CD4-positive, CD25-positive, alpha-beta regulatory T cell (primary cell): ENCODE data around the gene NRL. TPM values are rescaled to one million over a fixed set of nuclear protein-coding genes. Genes with fewer than 3 reads are reported as not detected.
"Not testable (repeated sequence)": the region's sequence is repeated elsewhere in the genome, so short reads cannot be mapped to it uniquely, and the experiment has no call there.

ENCODE experiments used
- ATAC-seq, 2 donors: fragments of 150-1000 bp; cut with Tn5 transposase; one replicate each; pipeline ENCODE4 v1.10.0; 2021; ENCODE audit warnings: low read depth in 2 of 2, moderate number of reproducible peaks in 2 of 2, moderate library complexity in 1 of 2
- DNase-seq, 3 donors: peaks; one replicate each; pipeline versions ENCODE4 v3.0.0 to v3.0.0-alpha.2; 2012 to 2022; ENCODE audit warnings: mixed read lengths in 1 of 3
- H3K27ac ChIP-seq: one replicate; pipeline ENCODE4 v1.7.0; 2013; ENCODE audit warnings: mild to moderate bottlenecking, low read length; ENCODE audit not compliant: insufficient read depth, poor library complexity, severe bottlenecking
- H3K27me3 ChIP-seq: one replicate; pipeline ENCODE4 v1.7.0; 2013; ENCODE audit warnings: low read length; ENCODE audit not compliant: control insufficient read depth, insufficient read depth
- H3K36me3 ChIP-seq: one replicate; pipeline ENCODE4 v1.7.0; 2013; ENCODE audit warnings: mild to moderate bottlenecking, low read length, moderate library complexity; ENCODE audit not compliant: control insufficient read depth, insufficient read depth
- H3K4me1 ChIP-seq: 2 replicates; pipeline ENCODE4 v1.7.0; 2013; ENCODE audit warnings: mild to moderate bottlenecking, low read length; ENCODE audit not compliant: insufficient read depth, control insufficient read depth, poor library complexity, severe bottlenecking
- H3K4me3 ChIP-seq: one replicate; pipeline ENCODE4 v1.7.0; 2013; ENCODE audit warnings: low read depth, mild to moderate bottlenecking, low read length, moderate library complexity
- H3K9me3 ChIP-seq, 2 experiments: 1 replicate in 1 of 2; 2 replicates in 1 of 2; pipeline ENCODE4 v1.7.0; 2013; ENCODE audit warnings: low read length in 2 of 2, mild to moderate bottlenecking in 1 of 2, moderate library complexity in 1 of 2; ENCODE audit not compliant: control insufficient read depth in 2 of 2
- H3K27ac Mint-ChIP-seq, 3 donors: one replicate each; pipeline ENCODE4 v1.8.0; 2020 to 2022; ENCODE audit warnings: mild to moderate bottlenecking in 3 of 3, mixed read lengths in 3 of 3, moderate library complexity in 2 of 3
- H3K27me3 Mint-ChIP-seq: one replicate; pipeline ENCODE4 v1.8.0; 2022; ENCODE audit warnings: mild to moderate bottlenecking, mixed read lengths
- H3K36me3 Mint-ChIP-seq: one replicate; pipeline ENCODE4 v1.8.0; 2020; ENCODE audit warnings: mixed read lengths
- H3K4me1 Mint-ChIP-seq, 4 donors: one replicate each; pipeline ENCODE4 v1.8.0; 2020 to 2022; ENCODE audit warnings: mixed read lengths in 4 of 4, mild to moderate bottlenecking in 1 of 4
- H3K4me3 Mint-ChIP-seq, 4 donors: one replicate each; pipeline ENCODE4 v1.8.0; 2020 to 2022; ENCODE audit warnings: mild to moderate bottlenecking in 4 of 4, mixed read lengths in 4 of 4, moderate library complexity in 3 of 4
- H3K9me3 Mint-ChIP-seq, 7 donors: one replicate each; pipeline ENCODE4 v1.8.0; 2020 to 2022; ENCODE audit warnings: mixed read lengths in 7 of 7, mild to moderate bottlenecking in 3 of 7, moderate library complexity in 2 of 7
- polyA plus RNA-seq, 4 donors: library from polyadenylated mRNA; unstranded; fragments of 300-500 nt; fragmentation: Illumina TruSeq; gene quantifications; one replicate each; pipeline ENCODE4 v1.2.3, GENCODE V29; 2021
- total RNA-seq: library from RNA; stranded (reverse); gene quantifications from one replicate; pipeline ENCODE4 v1.2.3, GENCODE V29; 2022

Gene NRL
- total and polyA plus RNA-seq, 5 donors from 2014 or later: 1.9 to 2.9 (median 2.2) TPM

- Histone ChIP-seq H3K4me1 (peaks cover 14% of the 10 kb centered on the region), H3K36me3 (no peaks in the 10 kb centered on the region), H3K27me3 (peaks cover 5% of the 10 kb centered on the region), H3K27ac (no peak overlapping the region), H3K4me3 (no peak overlapping the region), H3K9me3 (no peaks in the 10 kb centered on the region)
- ATAC-seq (no peak), DNase-seq (no peak)
- Mint-ChIP-seq H3K4me3 (peak overlapping the region; percentile 83 to 90 (median 86)), H3K27ac (no peak overlapping the region), H3K4me1 (peaks cover 0 to 17% (median 8%) of the 10 kb centered on the region in 4 donors), H3K36me3 (no peaks in the 10 kb centered on the region), H3K27me3 (peaks cover 49% of the 10 kb centered on the region), H3K9me3 (peaks cover 0 to 2% (median 0%) of the 10 kb centered on the region in 7 donors)
Observed at GRCh38 chr14:24052656-24053547, 61.8 kb downstream of the NRL start.

GRCh38 chr14:24051789-24052655 lies 62.7 kb downstream of the NRL start, which contains the start of gene CARMIL3:
TSS of gene CARMIL3 (plus strand) at chr14:24052009. CDS start at chr14:24052154, 145 bp downstream.
- DNase-seq (peak; percentile 46 to 55 (median 55)), ATAC-seq (peak; percentile 62 to 67)
- Mint-ChIP-seq H3K9me3 (peaks cover 0 to 2% (median 0%) of the 10 kb centered on the region in 7 donors), H3K27ac (peak within 1 kb of the TSS in 2 of 3 donors; percentile 63 to 89), H3K4me3 (peak within 1 kb of the TSS; percentile 84 to 92 (median 90)), H3K36me3 (no peaks in the 10 kb centered on the region), H3K27me3 (peaks cover 48% of the 10 kb centered on the region), H3K4me1 (peaks cover 0 to 17% (median 8%) of the 10 kb centered on the region in 4 donors)
- Histone ChIP-seq H3K4me1 (peaks cover 14% of the 10 kb centered on the region), H3K36me3 (no peaks in the 10 kb centered on the region), H3K4me3 (no peak within 1 kb of the TSS), H3K9me3 (no peaks in the 10 kb centered on the region), H3K27ac (no peak within 1 kb of the TSS), H3K27me3 (peaks cover 5% of the 10 kb centered on the region)

GRCh38 chr14:24051176-24051788 lies 63.5 kb downstream of the NRL start:
- Histone ChIP-seq H3K27ac (no peak overlapping the region), H3K36me3 (no peaks in the 10 kb centered on the region), H3K27me3 (peaks cover 5% of the 10 kb centered on the region), H3K4me3 (no peak overlapping the region), H3K4me1 (peaks cover 14% of the 10 kb centered on the region), H3K9me3 (no peaks in the 10 kb centered on the region)
- peak overlapping the region; percentile 76 to 92 (median 82) for H3K4me3 Mint-ChIP-seq
- H3K4me1 Mint-ChIP-seq: peaks cover 0 to 17% (median 8%) of the 10 kb centered on the region in 4 donors
- peaks cover 0 to 2% (median 0%) of the 10 kb centered on the region in 7 donors for H3K9me3 Mint-ChIP-seq
- no peaks in the 10 kb centered on the region for H3K36me3 Mint-ChIP-seq
- peaks cover 52% of the 10 kb centered on the region for H3K27me3 Mint-ChIP-seq
- ATAC-seq (no peak), DNase-seq (no peak)
- peak overlapping the region in 2 of 3 donors; percentile 63 to 89 for H3K27ac Mint-ChIP-seq

GRCh38 chr14:24050753-24051152 lies 64.0 kb downstream of the NRL start:
- Mint-ChIP-seq H3K27me3 (peaks cover 58% of the 10 kb centered on the region), H3K4me3 (peak overlapping the region; percentile 76 to 92 (median 82)), H3K27ac (peak overlapping the region in 2 of 3 donors; percentile 63 to 89), H3K4me1 (peaks cover 0 to 17% (median 8%) of the 10 kb centered on the region in 4 donors)
- not testable (repeated sequence) for H3K27ac ChIP-seq, H3K36me3 ChIP-seq, H3K27me3 ChIP-seq, H3K9me3 ChIP-seq, H3K36me3 Mint-ChIP-seq, ATAC-seq, DNase-seq, H3K4me3 ChIP-seq, H3K9me3 Mint-ChIP-seq
- H3K4me1 ChIP-seq: peaks cover 14% of the 10 kb centered on the region

GRCh38 chr14:24049002-24049401 lies 65.7 kb downstream of the NRL start:
- not testable (repeated sequence) for H3K27ac Mint-ChIP-seq, H3K9me3 Mint-ChIP-seq, H3K27ac ChIP-seq, H3K4me3 ChIP-seq, H3K9me3 ChIP-seq, H3K36me3 Mint-ChIP-seq, DNase-seq, ATAC-seq, H3K36me3 ChIP-seq, H3K27me3 ChIP-seq
- H3K4me1 ChIP-seq: peaks cover 14% of the 10 kb centered on the region
- Mint-ChIP-seq H3K4me1 (peaks cover 0 to 17% (median 8%) of the 10 kb centered on the region in 4 donors), H3K27me3 (peaks cover 54% of the 10 kb centered on the region), H3K4me3 (peak overlapping the region in 1 of 4 donors; percentile 5)

- Histone ChIP-seq H3K27me3 (no peaks in the 10 kb centered on the region), H3K4me3 (no peak overlapping the region), H3K4me1 (no peaks in the 10 kb centered on the region), H3K9me3 (no peaks in the 10 kb centered on the region), H3K36me3 (no peaks in the 10 kb centered on the region), H3K27ac (no peak overlapping the region)
- no peaks in the 10 kb centered on the region for H3K4me1 Mint-ChIP-seq
- no peak for DNase-seq
- H3K27me3 Mint-ChIP-seq: peaks cover 27% of the 10 kb centered on the region
- peaks cover 0 to 1% (median 0%) of the 10 kb centered on the region in 7 donors for H3K9me3 Mint-ChIP-seq
- no peak overlapping the region for H3K4me3 Mint-ChIP-seq
- H3K27ac Mint-ChIP-seq: no peak overlapping the region
- ATAC-seq: no peak
- H3K36me3 Mint-ChIP-seq: no peaks in the 10 kb centered on the region
Observed at GRCh38 chr14:24042746-24043145, 72.0 kb downstream of the NRL start.

- H3K36me3 ChIP-seq: no peaks in the 10 kb centered on the region
- no peak overlapping the region for H3K27ac ChIP-seq
- DNase-seq (no peak), ATAC-seq (no peak)
- Mint-ChIP-seq H3K4me3 (no peak overlapping the region), H3K27ac (no peak overlapping the region), H3K27me3 (peaks cover 17% of the 10 kb centered on the region), H3K36me3 (no peaks in the 10 kb centered on the region), H3K4me1 (peaks cover 0 to 10% (median 6%) of the 10 kb centered on the region in 4 donors), H3K9me3 (peaks cover 0 to 4% (median 0%) of the 10 kb centered on the region in 7 donors)
- H3K4me1 ChIP-seq: peaks cover 3% of the 10 kb centered on the region
- no peaks in the 10 kb centered on the region for H3K9me3 ChIP-seq
- no peak overlapping the region for H3K4me3 ChIP-seq
- no peaks in the 10 kb centered on the region for H3K27me3 ChIP-seq
Observed at GRCh38 chr14:24040692-24041091, 74.1 kb downstream of the NRL start.
